Measurements from ENCODE around the gene BCORL1. TPM values are rescaled to one million over a fixed set of nuclear protein-coding genes. Genes with fewer than 3 reads are reported as not detected.

The BCORL1 gene
- total RNA-seq, 1 donor from 2014 or later = 40.9 TPM

DNA sequence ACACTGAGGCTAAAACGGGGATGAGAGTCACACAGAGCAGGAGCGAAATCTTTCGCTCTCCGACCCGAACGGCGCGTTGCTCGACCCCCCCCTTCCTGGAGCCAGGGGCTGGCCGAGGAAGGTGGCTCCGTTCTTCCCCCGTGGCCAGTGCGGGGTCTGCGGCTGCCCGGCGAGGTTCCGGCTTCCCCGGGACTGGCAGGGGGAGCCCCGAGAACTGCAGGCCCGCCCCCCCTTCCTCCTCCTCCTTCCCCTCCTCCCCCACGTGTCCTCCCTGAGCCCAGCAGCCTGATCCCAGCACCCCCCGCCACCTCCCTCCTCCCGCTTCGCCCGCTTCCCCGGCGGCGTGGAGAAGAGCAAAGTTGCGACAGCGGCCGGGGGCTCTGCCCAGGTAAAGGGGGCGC, 2.4 kb upstream of the BCORL1 start:
- H3K27me3 Mint-ChIP-seq = peaks cover 11% of the 10 kb centered on the region
- peaks cover 1% of the 10 kb centered on the region for H3K36me3 Mint-ChIP-seq (ENCODE audit: insufficient read depth)
- TF ChIP-seq, protein P1, sequence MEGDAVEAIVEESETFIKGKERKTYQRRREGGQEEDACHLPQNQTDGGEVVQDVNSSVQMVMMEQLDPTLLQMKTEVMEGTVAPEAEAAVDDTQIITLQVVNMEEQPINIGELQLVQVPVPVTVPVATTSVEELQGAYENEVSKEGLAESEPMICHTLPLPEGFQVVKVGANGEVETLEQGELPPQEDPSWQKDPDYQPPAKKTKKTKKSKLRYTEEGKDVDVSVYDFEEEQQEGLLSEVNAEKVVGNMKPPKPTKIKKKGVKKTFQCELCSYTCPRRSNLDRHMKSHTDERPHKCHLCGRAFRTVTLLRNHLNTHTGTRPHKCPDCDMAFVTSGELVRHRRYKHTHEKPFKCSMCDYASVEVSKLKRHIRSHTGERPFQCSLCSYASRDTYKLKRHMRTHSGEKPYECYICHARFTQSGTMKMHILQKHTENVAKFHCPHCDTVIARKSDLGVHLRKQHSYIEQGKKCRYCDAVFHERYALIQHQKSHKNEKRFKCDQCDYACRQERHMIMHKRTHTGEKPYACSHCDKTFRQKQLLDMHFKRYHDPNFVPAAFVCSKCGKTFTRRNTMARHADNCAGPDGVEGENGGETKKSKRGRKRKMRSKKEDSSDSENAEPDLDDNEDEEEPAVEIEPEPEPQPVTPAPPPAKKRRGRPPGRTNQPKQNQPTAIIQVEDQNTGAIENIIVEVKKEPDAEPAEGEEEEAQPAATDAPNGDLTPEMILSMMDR (IDR thresholded peaks at IDR 0.05; ENCODE audit: unreplicated experiment) = no peak
- H3K4me1 Mint-ChIP-seq (ENCODE audit: low read depth) = peaks cover 5% of the 10 kb centered on the region
- H3K9me3 Mint-ChIP-seq (ENCODE audit: low read depth) = peaks cover 3% of the 10 kb centered on the region
- H3K27ac Mint-ChIP-seq = no peak overlapping the region
- peak; percentile 15 for DNase-seq (ENCODE audit: low spot score, unreplicated experiment)
- H3K4me3 Mint-ChIP-seq (ENCODE audit: low read depth) = peak overlapping the region; percentile 38

DNA sequence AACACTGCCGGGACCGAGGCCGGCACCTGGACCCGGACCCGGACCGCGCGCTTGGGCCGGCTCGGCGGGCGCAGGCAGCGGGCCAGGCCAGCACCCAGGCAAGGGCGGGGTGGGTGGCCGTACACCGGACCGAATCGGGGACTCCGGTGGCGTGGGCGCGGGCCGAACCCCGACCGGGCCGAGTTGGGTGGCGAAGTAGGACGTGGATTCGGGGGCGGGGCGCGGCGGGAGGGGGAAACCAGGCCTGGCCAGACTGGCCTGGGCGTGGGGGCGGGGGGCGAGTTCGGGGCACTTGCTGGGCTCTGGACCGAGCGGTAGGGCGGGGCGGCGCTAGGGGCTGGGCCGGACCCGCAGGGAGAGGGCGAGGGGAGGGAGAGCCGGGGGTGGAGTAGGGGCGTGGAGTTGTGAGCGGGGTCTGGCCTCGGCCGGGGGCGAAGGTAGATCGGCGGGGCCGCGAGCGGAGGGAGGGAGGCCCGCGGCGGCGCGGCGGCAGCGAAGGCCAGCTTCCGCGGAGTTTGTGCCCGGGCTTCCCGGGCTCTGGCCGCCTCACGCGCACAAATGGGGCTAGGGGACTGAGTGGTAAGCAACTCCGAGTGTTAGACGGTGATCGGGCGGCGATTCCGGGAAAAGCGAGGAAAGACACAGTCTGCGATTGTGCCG, 1.8 kb upstream of the BCORL1 start:
- H3K36me3 Mint-ChIP-seq (ENCODE audit: insufficient read depth) = peaks cover 4% of the 10 kb centered on the region
- peaks cover 8% of the 10 kb centered on the region for H3K9me3 Mint-ChIP-seq (ENCODE audit: low read depth)
- H3K4me3 Mint-ChIP-seq (ENCODE audit: low read depth) = no peak overlapping the region
- no peak overlapping the region for H3K27ac Mint-ChIP-seq
- TF ChIP-seq, protein P1 (IDR thresholded peaks at IDR 0.05; ENCODE audit: unreplicated experiment) = no peak
- H3K27me3 Mint-ChIP-seq = peaks cover 11% of the 10 kb centered on the region
- peaks cover 7% of the 10 kb centered on the region for H3K4me1 Mint-ChIP-seq (ENCODE audit: low read depth)
- peak; percentile 36 for DNase-seq (ENCODE audit: low spot score, unreplicated experiment)

DNA sequence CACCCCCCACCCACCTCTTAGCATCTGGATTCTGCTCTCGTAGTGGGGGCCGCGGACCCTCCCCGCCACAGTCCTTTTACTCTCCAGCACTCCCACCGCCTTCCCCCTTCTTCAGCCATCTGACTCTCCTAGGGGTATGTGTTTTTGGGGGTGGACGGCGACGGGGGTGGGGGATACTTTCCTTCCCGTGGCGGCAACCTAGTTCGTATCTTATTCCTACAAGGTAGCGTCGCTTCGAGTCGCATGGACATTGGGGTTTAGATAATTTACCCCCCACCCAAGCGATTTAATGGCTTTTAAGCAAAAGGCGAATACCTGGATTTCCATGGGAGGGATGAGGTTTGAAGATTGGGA, 1.3 kb upstream of the BCORL1 start:
- H3K27me3 Mint-ChIP-seq = peaks cover 11% of the 10 kb centered on the region
- H3K27ac Mint-ChIP-seq = no peak overlapping the region

DNA sequence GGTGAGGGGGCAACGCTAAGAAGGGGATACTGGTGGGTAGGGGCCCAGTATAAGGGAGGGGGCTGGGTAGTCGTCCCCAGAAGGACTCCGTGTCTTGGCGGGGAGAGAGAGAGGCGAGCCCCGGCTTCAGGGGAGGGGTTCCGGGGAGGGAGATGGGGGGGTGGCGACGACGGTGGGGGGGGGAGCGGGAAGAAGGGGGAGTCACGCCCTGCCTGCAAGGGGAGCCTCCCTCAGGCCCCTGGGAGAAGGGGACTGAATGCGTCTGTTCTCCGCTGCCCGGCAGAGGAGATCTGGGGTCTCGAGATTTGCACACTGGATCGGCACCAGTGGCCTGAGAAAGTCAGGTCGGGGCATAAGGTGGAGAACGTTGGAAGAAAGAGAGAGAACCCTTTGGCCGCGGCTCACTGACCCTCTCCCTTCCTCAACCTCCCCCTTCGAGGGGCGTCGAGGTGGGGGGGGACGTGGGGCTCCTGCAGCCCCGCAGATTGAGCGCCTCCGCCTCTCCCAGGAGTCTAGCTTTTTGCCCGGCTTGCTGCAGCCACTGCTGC, 609 bp upstream of the BCORL1 start:
- Mint-ChIP-seq H3K27ac (no peak overlapping the region), H3K4me3 (ENCODE audit: low read depth) (no peak overlapping the region), H3K27me3 (peaks cover 11% of the 10 kb centered on the region), H3K36me3 (ENCODE audit: insufficient read depth) (peaks cover 5% of the 10 kb centered on the region), H3K4me1 (ENCODE audit: low read depth) (peaks cover 9% of the 10 kb centered on the region), H3K9me3 (ENCODE audit: low read depth) (peaks cover 10% of the 10 kb centered on the region)
- TF ChIP-seq, protein P1 (IDR thresholded peaks at IDR 0.05; ENCODE audit: unreplicated experiment) = no peak
- DNase-seq (ENCODE audit: low spot score, unreplicated experiment) = no peak

More for the DNA sequence above, 1.3 kb upstream of the BCORL1 start:
- TF ChIP-seq, protein P1 (IDR thresholded peaks at IDR 0.05; ENCODE audit: unreplicated experiment) = no peak
- peaks cover 4% of the 10 kb centered on the region for H3K36me3 Mint-ChIP-seq (ENCODE audit: insufficient read depth)
- H3K9me3 Mint-ChIP-seq (ENCODE audit: low read depth) = peaks cover 8% of the 10 kb centered on the region
- peaks cover 7% of the 10 kb centered on the region for H3K4me1 Mint-ChIP-seq (ENCODE audit: low read depth)
- DNase-seq (ENCODE audit: low spot score, unreplicated experiment) = no peak
- no peak overlapping the region for H3K4me3 Mint-ChIP-seq (ENCODE audit: low read depth)

DNA sequence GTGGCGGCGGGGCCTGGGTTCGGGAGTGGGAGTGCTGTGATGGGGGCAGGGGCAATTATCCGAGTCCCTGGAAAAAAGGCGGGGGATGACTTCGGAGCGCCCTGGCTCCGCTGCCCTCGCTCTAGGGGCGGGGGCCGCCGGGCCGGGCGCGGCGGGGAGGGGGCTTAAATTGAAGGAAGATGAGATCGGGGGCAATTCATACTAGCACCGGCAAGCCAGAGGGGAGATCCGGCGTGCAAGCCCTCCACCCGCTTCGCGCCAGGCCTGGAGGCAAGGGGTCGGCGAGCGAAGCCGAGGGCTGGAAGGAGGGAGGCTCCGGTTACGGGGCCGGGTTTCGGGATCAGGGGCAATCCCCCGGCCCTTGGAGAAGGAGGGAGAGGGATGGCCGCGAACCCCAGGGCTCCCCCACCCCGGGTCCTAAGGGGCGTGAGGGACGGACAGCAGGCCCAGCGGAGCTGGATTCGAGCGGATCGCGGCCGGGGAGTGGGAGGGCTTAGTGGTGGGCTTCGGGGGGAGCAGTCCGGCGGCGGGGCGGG, 1.2 kb downstream of the BCORL1 start:
- Mint-ChIP-seq H3K27ac (no peak overlapping the region), H3K36me3 (ENCODE audit: insufficient read depth) (peaks cover 6% of the 10 kb centered on the region), H3K27me3 (no peaks in the 10 kb centered on the region), H3K9me3 (ENCODE audit: low read depth) (peaks cover 19% of the 10 kb centered on the region), H3K4me3 (ENCODE audit: low read depth) (no peak overlapping the region), H3K4me1 (ENCODE audit: low read depth) (peaks cover 9% of the 10 kb centered on the region)
- peak; percentile 28 for DNase-seq (ENCODE audit: low spot score, unreplicated experiment)
- TF ChIP-seq, protein P1 (IDR thresholded peaks at IDR 0.05; ENCODE audit: unreplicated experiment) = no peak
